OCI-LY1 (cell line): ENCODE results near the gene OR5K4.

ENCODE experiments used
- H2AFZ ChIP-seq: fragments of 200-600 bp; sonication (generic), shearing (Covaris generic); 2 replicates; pipeline ENCODE4 v1.6.0; 2014; ENCODE audit warnings: antibody characterized with exemption, mild to moderate bottlenecking, low read length
- H3F3A ChIP-seq: fragments of 200-600 bp; sonication (generic), shearing (Covaris generic); 2 replicates; pipeline ENCODE4 v1.6.0; 2014; ENCODE audit warnings: mild to moderate bottlenecking, antibody characterized with exemption, low read length, moderate library complexity; ENCODE audit not compliant: insufficient read depth
- H3K27ac ChIP-seq: fragments of 200-600 bp; sonication (generic); 2 replicates; pipeline ENCODE4 v1.5.1; 2014; ENCODE audit warnings: low read length, mixed run types, mild to moderate bottlenecking, low read depth; ENCODE audit not compliant: poor library complexity, severe bottlenecking
- H3K27me3 ChIP-seq: fragments of 200-600 bp; sonication (generic); 2 replicates; pipeline ENCODE4 v1.6.0; 2014; ENCODE audit warnings: antibody characterized with exemption, mild to moderate bottlenecking, low read length, moderate library complexity; ENCODE audit not compliant: insufficient read depth
- H3K36me3 ChIP-seq: fragments of 200-600 bp; sonication (generic); 2 replicates; pipeline ENCODE4 v1.6.1; 2014; ENCODE audit warnings: mild to moderate bottlenecking, antibody characterized with exemption, low read length, moderate library complexity, mixed read lengths; ENCODE audit not compliant: insufficient read depth
- H3K4me1 ChIP-seq: fragments of 200-600 bp; sonication (generic); 2 replicates; pipeline ENCODE4 v1.5.1; 2014; ENCODE audit warnings: mild to moderate bottlenecking, low read length, moderate library complexity; ENCODE audit not compliant: insufficient read depth, severe bottlenecking
- H3K4me2 ChIP-seq: fragments of 200-600 bp; sonication (generic), shearing (Covaris generic); 2 replicates; pipeline ENCODE4 v1.6.1; 2014; ENCODE audit warnings: low read length
- H3K4me3 ChIP-seq: fragments of 200-600 bp; sonication (generic); 2 replicates; pipeline ENCODE4 v1.5.1; 2014; ENCODE audit warnings: low read length, low read depth, mild to moderate bottlenecking, mixed read lengths; ENCODE audit not compliant: poor library complexity, severe bottlenecking
- H3K79me2 ChIP-seq: fragments of 200-600 bp; shearing (Covaris generic); 2 replicates; pipeline ENCODE4 v1.6.1; 2016; ENCODE audit warnings: mixed run types, low read length, mixed read lengths; ENCODE audit not compliant: insufficient read depth
- H3K9ac ChIP-seq: fragments of 200-600 bp; sonication (generic), shearing (Covaris generic); 2 replicates; pipeline ENCODE4 v1.6.1; 2014; ENCODE audit warnings: mild to moderate bottlenecking, low read length, mixed read lengths
- H3K9me2 ChIP-seq: fragments of 200-600 bp; sonication (generic), shearing (Covaris generic); 2 replicates; pipeline ENCODE4 v1.6.1; 2014; ENCODE audit warnings: low read depth, mild to moderate bottlenecking, low read length, mixed read lengths
- H3K9me3 ChIP-seq: fragments of 200-600 bp; shearing (Covaris generic); 2 replicates; pipeline ENCODE4 v1.6.1; 2014; ENCODE audit warnings: low read length, mixed read lengths
- H4K20me1 ChIP-seq: fragments of 200-600 bp; sonication (generic), shearing (Covaris generic); 2 replicates; pipeline ENCODE4 v1.6.0; 2016; ENCODE audit warnings: mild to moderate bottlenecking, low read length; ENCODE audit not compliant: insufficient read depth
- EZH2 ChIP-seq: fragments of 200-600 bp; sonication (generic), shearing (Covaris generic); IDR thresholded peaks from 2 replicates; pipeline ENCODE4 v1.8.0; 2017; ENCODE audit warnings: borderline replicate concordance, mixed run types, mild to moderate bottlenecking, antibody characterized with exemption, low read length, moderate library complexity, mixed read lengths
- TF ChIP-seq, protein P1 (sequence below): fragments of 200-600 bp; sonication (generic), shearing (Covaris generic); IDR thresholded peaks from 2 replicates; pipeline ENCODE4 v1.5.1; 2017; ENCODE audit warnings: mild to moderate bottlenecking, antibody characterized with exemption, low read length, moderate library complexity, mixed read lengths

OR5K4 gene

GRCh38 chr3:98323425-98323824 lies 30.2 kb upstream of the OR5K4 start:
- Histone ChIP-seq H3K4me2 (no peak overlapping the region), H3K79me2 (no peaks in the 10 kb centered on the region), H3K9ac (no peak overlapping the region), H3K4me3 (no peak overlapping the region), H3K9me3 (no peaks in the 10 kb centered on the region), H3K27ac (no peak overlapping the region), H4K20me1 (no peaks in the 10 kb centered on the region), H2AFZ (no peak overlapping the region), H3K4me1 (no peaks in the 10 kb centered on the region), H3K27me3 (no peaks in the 10 kb centered on the region), H3K36me3 (no peaks in the 10 kb centered on the region), H3K9me2 (no peaks in the 10 kb centered on the region), H3F3A (no peaks in the 10 kb centered on the region)
- TF ChIP-seq, protein P1, sequence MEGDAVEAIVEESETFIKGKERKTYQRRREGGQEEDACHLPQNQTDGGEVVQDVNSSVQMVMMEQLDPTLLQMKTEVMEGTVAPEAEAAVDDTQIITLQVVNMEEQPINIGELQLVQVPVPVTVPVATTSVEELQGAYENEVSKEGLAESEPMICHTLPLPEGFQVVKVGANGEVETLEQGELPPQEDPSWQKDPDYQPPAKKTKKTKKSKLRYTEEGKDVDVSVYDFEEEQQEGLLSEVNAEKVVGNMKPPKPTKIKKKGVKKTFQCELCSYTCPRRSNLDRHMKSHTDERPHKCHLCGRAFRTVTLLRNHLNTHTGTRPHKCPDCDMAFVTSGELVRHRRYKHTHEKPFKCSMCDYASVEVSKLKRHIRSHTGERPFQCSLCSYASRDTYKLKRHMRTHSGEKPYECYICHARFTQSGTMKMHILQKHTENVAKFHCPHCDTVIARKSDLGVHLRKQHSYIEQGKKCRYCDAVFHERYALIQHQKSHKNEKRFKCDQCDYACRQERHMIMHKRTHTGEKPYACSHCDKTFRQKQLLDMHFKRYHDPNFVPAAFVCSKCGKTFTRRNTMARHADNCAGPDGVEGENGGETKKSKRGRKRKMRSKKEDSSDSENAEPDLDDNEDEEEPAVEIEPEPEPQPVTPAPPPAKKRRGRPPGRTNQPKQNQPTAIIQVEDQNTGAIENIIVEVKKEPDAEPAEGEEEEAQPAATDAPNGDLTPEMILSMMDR: no peak
- TF ChIP-seq EZH2: no peak

DNA sequence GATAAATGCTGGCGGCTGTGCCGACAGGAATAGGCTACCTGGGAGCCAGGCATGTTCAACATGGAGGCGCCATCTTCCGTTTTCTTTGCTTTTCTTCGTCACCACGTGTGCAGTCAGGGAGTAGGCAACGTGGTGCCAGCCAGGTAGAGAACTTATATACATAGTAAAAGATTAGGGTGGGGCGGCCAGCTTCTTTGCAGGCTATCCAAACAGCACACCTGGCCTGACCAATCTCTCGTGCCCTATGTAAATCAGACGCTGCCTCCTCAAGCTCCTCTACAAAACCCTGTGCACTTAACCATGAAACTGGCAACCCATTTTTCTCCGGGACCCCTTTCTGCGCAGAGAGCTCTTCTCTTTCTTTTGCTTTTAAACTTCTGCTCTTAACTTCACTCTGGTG lies 28.6 kb upstream of the OR5K4 start:
- Histone ChIP-seq H3K9me3 (no peaks in the 10 kb centered on the region), H3K9me2 (no peaks in the 10 kb centered on the region), H3K36me3 (no peaks in the 10 kb centered on the region), H3K79me2 (no peaks in the 10 kb centered on the region), H3K4me2 (no peak overlapping the region), H3F3A (no peaks in the 10 kb centered on the region), H3K9ac (no peak overlapping the region), H3K4me3 (no peak overlapping the region), H4K20me1 (no peaks in the 10 kb centered on the region), H3K27ac (no peak overlapping the region), H3K27me3 (no peaks in the 10 kb centered on the region), H3K4me1 (no peaks in the 10 kb centered on the region), H2AFZ (no peak overlapping the region)
- no peak for TF ChIP-seq EZH2
- TF ChIP-seq, protein P1: no peak

GRCh38 chr3:98326105-98326893 lies 27.4 kb upstream of the OR5K4 start:
- no peak overlapping the region for H3K4me3 ChIP-seq
- H3K4me1 ChIP-seq: no peaks in the 10 kb centered on the region

More at GRCh38 chr3:98326105-98326893, 27.4 kb upstream of the OR5K4 start:
- H3K9me3 ChIP-seq: no peaks in the 10 kb centered on the region
- H3F3A ChIP-seq: no peaks in the 10 kb centered on the region
- no peaks in the 10 kb centered on the region for H3K36me3 ChIP-seq
- H3K27me3 ChIP-seq: no peaks in the 10 kb centered on the region
- H3K79me2 ChIP-seq: no peaks in the 10 kb centered on the region
- no peak overlapping the region for H3K4me2 ChIP-seq
- no peaks in the 10 kb centered on the region for H4K20me1 ChIP-seq
- no peak overlapping the region for H3K27ac ChIP-seq
- H2AFZ ChIP-seq: no peak overlapping the region
- H3K9ac ChIP-seq: no peak overlapping the region
- TF ChIP-seq, protein P1: no peak
- no peak for TF ChIP-seq EZH2
- no peaks in the 10 kb centered on the region for H3K9me2 ChIP-seq
